MM.1S (cell line): ENCODE measurements around the gene UBE2G2.

Experiments
- CTCF ChIP-seq: fragments of 300-600 bp; sonication (generic); IDR thresholded peaks from 2 replicates; pipeline ENCODE4 v1.5.1; 2016; ENCODE audit warnings: antibody characterized with exemption, low read length, mixed read lengths
- EZH2 ChIP-seq: fragments of 300-600 bp; sonication (generic); optimal IDR thresholded peaks from 2 replicates; pipeline ENCODE3; 2017; ENCODE audit warnings: low read depth, mild to moderate bottlenecking, antibody characterized with exemption, low read length, mixed read lengths
- EZH2phosphoT487 ChIP-seq: fragments of 300-600 bp; sonication (generic); IDR thresholded peaks from 2 replicates; pipeline ENCODE4 v1.6.1; 2018; ENCODE audit warnings: antibody characterized with exemption, low read length

- TF ChIP-seq CTCF (no peak), EZH2phosphoT487 (no peak), EZH2 (no peak)
Observed at GRCh38 chr21:44834231-44834950, 32.8 kb upstream of the UBE2G2 start.
